NCI-H1694 treated with DMSO at 0.1 percent for 48 hours (cell line): ENCODE data around the gene HERC3.

Experiments used
- DNase-seq: peaks from one replicate; lab custom pipeline; 2025; lab: John Stamatoyannopoulos, UW

Gene HERC3

DNA sequence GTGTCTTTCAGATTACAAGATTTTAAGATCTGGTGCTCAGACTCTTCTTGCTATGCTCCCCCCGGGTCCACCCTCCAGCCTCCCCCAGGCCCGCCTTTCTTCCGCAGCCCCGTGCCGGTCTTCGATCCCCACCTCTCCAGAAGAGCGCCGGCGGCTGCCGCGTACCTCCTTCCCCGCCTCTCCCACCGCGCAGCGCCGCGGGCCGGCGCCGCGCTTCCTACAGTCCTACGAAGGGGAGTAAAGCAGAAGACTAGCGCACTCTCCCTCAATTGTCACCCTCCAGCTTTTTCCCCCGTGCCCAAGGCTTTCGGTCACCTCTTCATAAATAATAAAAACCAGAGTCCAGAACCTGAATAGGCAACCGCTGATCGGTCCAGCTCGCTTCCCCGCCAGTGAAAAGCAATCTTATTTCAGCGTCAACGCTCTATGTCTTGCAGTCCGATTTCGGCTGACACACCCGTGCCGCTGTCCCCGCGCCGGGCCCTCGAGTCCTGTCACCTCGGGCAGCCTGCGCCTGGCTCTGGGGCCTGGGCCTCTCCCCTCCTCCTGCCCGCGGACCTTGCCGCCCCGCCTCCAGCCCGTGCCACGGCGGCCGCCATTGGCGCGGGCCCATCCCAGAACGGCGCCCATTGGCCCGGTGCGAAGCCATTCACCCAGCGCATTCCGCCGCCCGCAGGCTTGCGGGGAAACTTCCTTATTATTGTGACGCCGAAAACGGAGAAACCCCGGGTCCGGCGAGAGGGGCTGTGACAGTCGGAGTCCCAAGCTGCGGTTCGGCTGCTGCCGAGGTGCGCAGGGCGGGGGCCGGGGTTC lies at the start of gene HERC3:
Gene HERC3, plus strand, starts transcription at position 694 of the 813 bp plus-strand sequence. CDS start 13,344 bp downstream, outside the sequence.
- peak; percentile 69 for DNase-seq

DNA sequence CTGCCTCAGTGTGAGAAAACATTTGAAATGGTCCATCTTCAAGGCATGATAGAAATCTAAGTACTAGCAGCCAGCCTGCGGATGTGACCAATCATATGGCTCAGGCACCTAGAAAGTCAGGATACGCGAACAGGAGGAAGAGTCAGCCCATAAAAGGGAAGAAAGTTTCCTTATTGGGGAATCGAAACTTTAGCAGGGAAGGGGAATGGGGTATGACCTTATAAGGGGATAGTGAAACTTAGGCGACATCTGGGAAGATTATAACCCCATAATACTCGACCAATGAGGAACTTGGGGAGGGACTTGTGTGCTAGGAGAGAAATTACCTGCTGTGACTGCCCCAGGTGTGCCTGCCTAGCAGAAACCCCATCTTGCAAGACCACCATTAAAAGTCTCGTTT lies 42.5 kb upstream of the HERC3 start:
- no peak for DNase-seq

DNA sequence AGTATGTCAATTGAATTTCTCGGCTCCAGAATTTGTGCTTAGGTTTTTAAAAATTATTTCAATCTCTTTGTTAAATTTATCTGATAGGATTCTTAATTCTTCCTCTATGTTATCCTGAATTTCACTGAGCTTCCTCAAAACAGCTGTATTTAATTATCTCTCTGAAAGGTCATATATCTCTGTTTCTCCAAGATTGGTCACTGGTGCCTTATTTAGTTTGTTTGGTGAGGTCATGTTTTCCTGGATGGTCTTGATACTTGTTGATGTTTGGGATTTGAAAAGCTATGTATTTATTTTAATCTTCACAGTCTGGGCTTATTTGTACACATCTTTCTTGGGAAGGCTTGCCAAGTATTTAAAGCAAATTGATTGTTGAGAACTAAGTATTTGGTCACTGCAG lies 24.7 kb upstream of the HERC3 start:
- no peak for DNase-seq

DNA sequence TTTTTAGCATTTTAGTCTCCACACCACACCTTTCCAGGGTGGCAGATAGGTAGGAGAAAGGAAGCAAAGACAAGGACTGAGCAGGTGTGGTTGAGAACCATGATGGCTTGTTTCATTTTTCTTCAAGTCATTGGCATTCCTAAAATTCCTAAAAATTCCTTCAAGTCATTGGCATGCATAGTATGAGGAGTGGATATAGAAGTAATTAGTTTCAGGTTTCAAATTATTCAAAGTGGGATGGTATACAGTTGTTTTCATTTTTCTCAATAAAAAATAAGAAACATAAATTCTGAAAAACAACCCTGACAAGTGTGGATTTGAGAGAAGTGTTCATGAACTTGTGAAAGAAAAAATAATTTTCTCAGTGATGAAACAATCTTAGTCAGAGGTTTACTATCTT lies 22.3 kb upstream of the HERC3 start:
- no peak for DNase-seq

DNA sequence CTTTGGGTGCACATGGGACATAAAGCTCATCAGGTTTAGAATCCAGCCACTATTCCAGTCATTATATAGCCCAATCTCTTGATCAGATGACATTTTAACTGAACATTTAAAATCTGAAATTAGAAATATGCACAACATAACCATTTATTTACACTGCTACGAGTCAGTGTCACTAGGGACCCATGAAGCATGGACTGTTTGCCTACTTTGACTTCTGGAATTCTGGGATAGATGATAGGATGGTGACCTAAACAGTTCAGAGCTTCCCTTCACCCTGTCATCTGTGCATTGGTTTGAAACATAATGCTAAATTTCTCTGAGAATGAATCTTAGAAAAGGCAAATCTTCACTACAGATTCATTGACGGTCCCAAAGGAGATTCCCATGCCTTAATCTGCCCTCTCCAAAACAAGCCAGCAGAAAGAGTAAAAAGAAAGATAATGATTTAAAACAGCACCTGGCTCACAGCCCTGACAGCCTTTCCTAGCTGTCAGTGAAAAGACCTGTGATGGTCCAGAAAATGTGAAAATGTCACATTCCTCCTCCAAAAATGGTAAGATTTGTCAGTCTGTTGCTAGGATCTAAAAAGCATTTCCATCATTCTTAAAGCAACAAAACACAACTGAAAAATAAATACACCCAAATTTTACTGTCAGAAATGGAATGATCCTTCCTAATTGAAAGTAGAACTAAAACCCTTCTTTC lies 18.9 kb upstream of the HERC3 start:
- no peak for DNase-seq

DNA sequence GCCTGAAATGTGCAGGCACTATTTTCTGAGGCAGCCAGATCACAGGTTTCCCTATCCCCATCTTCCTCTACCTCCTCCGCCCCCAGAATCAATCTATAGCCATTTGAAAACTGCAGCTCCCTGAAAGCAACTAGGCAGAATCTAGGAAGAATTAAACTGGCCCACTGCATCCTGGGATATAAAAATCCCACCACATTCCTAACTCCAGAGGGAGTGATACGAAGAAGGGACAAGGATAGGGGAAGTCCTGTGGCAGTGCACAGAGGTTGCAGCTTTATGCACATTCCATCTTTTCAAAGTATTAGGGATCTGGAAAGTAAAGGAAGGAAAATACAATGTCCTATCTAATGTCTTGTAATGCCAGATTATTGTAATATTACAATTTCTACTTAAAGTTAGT lies 18.3 kb upstream of the HERC3 start:
- no peak for DNase-seq

DNA sequence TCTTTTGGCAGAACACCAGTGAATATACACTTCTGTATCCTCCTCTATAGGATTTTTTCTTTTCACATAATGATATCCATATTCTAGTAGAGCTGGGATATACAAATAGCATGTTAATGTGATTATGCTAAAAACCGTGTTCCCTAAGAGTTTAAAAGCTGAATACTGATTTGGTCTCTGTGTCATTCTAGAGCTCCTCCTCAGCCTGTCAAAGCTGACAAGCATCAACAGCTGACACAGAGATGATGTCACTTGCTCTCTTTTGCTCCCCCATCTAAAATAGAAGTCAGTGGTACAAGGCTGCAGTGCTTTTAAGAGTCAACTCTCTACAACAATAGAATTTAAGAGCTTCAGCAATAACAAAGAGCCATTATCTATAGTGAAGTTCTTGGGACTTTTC lies 17.1 kb upstream of the HERC3 start:
- DNase-seq: no peak

DNA sequence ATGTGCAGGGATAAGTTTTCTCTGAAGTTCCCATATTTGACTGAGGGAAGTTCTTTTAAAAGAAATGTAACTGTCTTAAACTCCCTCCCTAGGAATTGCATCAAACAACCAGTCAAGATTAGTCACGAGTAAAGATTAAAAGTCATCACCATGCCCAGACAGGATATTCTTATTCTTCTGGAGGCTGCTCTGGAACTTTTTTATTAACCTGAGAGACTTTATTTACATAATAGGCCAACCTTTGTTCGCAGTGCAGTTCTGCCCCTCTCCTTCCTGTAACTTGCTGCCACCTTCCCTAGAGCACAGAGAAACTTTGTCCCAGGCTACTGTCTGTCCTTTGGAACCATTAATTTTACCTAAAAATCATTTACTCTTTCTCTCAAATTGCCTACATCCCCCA lies 9.8 kb upstream of the HERC3 start:
- no peak for DNase-seq

DNA sequence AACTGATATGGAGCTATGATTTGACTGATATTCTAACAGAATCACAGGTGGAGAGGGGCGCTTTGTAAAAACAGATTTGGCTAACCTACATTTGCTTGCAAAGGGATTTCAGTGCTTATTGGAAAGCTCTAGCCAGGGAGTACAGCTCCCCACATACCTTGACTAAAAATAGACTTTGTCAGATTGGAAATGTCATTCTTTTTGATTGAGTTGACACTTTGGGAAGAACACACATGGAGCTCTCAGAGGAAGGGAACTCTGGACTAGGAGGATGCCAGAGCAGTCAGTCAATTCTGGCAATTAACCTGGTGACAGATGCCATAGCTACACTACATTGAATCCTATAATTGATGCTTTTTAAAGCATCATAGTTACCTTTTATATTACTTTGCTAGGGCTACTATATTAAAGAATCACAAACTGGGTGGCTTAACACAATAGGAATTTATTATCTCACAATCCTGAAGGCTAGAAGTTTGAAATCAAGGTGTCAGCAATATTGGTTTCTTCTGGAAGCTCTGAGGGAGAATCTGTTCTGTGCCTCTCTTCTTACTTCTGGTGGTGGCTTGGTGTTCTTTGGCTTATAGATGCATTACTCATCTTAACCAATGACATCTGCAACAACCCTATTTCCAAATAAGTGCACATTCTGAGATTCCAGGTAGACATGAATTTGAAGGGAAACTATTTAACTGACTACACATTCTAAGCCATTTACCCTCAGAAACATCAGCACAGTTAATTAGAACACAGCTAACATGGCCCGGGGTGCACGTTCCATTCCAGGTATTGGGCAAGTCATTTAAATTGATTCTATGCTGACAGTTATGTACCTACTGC lies 8.4 kb upstream of the HERC3 start:
- DNase-seq: peak; percentile 85

DNA sequence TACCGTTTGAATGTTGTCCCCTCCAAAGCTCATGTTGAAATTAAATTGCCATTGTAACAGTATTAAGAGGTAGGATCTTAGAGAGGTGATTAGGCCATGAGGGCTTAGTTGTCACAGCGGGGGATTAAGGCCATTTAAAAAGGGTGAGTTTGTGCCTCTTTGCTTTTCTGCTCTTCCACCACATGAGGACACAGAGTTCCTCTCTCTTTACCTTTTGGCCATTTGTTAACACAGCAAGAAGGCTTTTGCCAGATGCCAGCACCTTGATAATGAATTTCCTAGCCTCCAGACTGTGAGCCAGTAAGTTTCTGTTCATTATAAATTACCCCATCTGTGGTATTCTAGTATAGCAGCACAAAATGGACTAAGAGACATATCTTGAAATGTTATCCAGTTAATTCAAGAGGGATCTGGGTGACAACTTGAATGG lies 7.8 kb upstream of the HERC3 start:
- DNase-seq: peak; percentile 22

DNA sequence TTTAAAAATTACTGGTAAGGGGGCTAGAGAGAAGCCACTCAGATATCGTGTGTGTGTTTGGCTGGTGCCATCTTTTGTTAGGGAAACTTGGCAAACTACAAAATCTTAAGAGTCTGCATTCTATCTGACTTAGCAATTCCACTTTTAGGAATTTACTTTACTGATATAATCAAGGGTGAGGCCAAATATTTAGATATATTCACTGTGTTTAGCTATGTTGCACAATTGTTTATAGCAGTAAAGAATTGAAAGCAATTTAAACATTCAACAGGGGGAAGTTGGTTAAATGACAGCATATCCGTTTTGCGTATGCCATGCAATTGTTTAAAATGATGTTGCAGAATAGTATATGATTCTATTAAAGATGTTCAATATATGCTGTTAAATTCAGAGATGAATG lies 6.4 kb upstream of the HERC3 start:
- no peak for DNase-seq

DNA sequence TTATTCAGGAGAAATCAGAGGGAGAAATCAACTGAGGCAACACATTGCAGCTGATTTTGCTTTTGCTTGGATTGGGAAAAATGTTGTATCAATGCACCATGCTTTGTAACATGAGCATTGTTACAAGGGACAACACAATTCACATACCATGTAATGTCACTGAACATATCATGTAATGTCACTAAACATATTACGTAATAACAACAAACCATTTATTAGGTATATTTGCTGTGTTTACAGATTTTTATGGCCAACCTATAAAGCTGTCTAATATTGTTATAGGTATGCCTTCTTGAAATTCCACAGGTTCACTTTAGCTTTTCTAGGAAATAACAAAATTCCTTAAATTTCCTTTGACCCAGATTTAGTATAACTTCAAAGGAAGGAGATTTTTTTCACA lies 5.0 kb upstream of the HERC3 start:
- DNase-seq: no peak

DNA sequence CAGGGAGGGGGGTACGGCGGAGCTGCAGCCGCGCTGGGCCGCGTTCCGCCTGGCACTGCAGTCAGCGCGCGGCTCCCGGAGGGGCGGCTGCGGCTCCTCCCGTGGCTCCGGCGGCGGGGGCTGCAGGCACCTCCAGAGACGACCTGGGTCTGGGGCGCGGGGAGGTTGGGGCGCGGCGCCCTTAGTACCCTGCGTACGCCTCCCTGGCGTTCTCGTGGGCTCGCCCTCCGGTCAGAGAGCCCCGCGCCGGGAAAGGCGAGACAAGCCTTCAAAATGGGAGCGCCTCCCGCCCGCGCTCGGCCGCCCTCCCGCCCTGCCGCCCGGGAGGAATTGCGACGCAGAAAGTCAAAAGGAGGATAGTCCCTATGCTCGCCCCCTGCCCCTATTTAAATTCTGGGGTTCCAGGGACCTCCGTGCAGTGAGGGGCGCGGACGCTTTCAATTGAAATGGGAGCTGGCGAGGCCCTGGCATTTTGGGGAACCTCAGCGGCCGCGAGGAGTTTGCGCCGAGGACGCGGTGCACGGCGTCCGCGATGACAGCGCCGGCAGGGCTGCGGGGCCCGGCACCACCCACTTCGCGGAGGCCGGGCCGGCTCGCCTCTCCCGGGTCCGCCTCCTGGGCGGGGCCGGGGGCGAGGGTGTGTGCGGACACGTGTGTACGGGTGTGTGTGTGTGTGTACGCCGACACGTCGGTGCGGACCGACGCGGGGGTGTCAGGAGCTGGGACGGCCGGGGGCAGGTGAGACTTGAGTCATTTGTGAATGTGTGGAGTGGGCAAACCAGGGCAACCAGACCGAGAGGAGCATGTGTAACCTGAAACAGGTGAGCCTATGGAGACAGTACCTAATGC lies 544 bp downstream of the HERC3 start:
- no peak for DNase-seq

DNA sequence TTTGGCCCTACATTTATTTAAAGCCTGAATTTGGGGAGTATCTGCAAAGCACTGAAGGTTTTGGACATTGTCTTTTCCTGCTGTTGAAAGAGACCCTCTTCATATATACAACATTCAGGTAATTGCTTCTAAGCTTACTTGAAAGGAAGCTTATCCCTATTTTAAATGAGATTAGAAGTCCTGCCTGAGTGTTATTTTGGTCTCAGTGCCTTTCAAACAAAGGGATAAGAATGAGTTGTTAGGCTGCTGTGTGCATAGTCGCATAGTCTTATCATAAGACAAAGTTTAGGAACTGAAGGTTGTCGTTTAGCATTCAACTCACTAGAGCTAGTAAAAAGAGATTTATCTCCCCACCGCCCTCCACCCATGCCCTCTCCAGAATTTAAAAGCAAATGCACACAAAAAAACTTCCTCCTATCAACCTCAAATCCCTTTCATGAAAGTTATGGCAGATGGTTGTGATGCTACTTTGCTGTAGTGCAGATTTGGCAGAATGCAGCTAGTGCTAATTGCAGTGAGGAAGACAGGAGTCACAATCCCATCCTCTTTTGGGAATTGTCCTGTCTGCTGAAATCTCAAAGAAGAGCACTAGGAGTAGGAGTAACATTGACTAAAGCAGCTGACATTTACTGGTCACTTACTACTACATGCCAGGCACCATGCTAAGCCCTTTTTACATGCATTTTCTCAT lies 5.8 kb downstream of the HERC3 start:
- DNase-seq: no peak

DNA sequence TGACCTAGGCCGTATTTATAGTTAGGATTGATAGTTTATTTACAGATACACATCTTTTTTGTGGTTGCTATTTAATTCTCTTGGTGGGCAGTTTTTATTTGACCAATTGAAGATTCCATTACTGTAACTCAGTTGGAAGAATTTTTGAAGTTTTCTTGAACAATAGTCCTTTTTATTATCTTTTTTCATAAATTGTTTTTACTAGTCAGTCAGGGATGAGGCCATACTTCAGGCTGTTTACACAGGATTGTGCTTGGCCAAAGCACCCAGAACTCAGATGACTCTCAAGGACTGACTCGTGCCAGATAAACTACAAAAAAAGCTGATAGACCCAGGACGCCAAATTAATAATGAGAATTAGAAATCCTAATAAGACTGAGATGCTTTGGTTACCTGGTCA lies 7.0 kb downstream of the HERC3 start:
- no peak for DNase-seq

DNA sequence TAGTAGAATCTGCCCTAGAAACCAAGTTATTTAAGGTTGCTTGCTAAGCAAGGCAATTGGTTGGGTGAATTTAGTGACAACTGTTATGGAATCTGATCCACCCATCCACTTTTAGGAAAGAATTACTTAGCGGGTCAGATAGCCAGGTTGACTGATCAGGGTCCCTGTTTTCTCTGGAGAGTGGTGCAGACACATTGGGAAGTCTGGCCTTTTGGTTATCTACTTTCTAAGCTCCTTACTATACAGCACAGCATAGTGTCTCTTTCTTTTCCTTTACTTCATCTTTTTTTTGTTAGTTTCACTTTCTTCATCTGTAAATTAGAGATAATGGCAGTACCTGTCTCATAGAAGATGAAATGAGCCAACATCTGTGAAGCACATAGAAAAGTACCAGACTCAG lies 7.4 kb downstream of the HERC3 start:
- no peak for DNase-seq

DNA sequence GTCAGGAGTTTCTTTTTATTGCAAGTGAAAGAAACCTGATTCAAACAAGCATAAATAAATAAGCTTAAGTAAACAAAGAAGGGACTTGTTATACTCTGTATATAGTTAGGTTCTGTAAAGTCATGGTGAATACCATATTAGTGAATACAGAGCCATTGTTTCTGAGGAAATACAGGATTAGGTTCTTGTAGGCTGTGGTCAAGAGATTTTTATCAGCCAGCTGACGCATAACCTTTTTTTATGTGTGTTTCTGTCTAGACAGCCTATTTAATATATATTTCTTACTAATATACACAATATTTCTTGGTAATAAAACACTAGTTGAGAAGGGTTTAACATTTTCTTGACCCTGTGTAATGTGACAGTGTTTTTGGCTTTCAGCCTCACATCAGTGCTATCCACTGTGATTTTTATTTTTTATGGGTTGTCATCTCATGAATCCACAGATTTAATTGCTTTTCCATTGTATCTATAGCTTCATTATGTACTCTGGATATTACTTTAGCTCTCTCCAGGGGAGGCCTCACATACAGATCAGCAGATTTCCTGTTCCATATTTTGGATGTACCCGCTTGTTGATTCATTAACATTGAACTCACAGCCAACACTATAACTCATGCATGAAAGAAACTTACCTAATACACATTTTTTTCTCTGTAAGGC lies 8.0 kb downstream of the HERC3 start:
- DNase-seq: no peak

DNA sequence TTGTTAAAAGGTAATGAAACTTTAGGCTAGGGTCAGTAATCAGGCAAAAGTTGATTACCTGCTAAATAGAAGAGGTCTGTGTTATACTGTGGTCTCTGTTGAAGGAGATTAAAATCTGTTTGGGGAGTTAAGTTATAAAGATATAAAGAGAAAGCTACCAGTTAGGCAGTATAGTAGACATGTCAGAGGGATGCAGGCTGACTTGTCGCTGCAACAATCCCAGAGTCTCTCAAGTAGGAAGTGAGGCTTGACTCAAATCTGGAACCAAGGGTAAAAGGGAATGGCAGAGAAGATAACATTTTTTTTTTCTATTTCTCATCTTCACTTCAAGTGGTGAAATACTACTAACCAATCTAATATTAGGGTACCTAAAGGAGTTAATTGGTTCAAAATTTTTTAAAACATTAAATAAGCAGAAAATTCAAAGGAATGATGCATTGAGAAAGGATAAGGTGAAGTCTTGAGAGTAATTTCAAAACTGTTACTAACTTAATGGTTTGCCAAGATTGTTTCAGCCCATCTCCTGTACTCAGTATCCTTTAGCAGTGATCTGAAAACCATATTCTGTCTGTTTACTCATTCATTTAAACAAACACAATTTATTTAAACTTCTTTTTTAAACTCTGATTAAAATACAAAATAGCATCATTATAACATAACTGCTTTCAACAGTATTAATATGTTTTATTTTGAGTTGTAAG lies 12.8 kb downstream of the HERC3 start:
- no peak for DNase-seq

DNA sequence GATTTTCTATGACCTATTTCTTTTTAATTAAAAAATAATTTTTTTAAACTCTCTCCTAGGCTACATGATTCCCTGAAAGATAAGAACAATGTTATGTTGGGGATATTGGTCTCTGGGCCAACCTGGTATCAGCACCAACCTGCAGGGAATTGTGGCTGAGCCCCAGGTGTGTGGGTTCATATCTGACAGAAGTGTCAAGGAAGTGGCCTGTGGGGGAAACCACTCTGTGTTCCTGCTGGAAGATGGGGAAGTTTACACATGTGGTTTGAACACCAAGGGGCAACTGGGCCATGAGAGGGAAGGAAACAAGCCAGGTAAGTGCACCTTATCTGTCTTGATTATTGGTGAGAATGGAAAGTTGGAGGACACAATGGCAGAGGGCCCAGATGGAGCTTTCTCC lies 13.5 kb downstream of the HERC3 start:
- DNase-seq: no peak

DNA sequence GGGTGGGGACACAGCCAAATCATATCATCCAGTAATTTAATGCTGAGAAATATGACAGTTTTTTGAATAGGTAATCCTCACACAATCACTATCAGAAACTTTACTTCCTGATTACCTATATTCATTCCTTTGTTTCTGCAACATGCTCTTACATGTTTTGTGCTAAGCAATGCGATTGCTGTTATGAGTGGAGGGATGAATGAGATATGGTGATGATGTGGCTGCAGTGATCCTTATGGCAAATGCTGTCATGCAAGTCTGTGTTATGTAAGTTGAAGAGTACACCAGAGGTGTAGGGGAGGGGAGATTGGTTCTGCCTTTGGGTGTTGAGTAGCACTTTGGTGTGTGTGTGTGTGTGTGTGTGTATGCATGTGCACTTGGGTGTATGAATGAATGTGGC lies 14.6 kb downstream of the HERC3 start:
- DNase-seq: no peak
